ENCODE data around the gene CCR6.
A peak's percentile ranks its signal among the peaks of the same experiment; 100 is the strongest.
"Not testable (repeated sequence)": the region's sequence is repeated elsewhere in the genome, so short reads cannot be mapped to it uniquely, and the experiment has no call there.

The CCR6 gene

DNA sequence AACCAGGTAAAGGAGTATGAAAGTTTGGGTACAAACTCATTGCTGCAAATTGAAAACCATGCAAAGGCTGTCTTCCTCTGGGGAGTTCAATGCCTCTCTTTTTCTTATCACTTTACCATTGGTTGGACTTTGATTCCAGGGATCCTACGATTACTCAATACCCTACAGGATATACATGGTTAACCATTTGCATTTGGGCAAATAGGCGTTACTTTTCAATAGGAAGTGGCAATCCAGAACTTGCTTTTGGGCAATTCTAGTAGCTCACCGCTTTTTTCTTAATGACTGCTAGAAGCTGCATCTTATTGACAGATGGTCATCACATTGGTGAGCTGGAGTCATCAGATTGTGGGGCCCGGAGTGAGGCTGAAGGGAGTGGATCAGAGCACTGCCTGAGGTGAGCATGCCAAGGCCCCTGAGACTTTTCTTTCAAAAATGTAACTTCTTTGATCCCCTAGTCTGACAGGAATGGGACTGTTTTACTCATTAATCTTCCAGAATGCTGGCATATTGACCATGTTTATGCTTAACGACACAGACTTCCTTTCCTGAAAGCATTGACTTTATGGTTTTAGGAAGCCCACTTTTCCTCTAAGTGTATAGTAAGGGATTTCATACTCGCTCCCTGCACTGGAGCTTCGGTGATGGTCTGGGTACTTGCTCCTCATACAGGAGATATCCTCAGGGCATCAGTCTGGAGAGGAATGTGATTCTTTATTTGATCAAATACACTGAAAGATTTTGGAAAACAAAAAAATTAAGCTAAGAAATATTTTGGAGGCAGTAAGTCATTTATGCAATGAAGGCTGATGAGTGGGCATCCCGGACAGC, at the start of gene CCR6:
TSS of gene CCR6 (plus strand) at position 270 of the 831 bp plus-strand sequence. CDS start 13,039 bp downstream, outside the sequence.
- no peak for DNase-seq

DNA sequence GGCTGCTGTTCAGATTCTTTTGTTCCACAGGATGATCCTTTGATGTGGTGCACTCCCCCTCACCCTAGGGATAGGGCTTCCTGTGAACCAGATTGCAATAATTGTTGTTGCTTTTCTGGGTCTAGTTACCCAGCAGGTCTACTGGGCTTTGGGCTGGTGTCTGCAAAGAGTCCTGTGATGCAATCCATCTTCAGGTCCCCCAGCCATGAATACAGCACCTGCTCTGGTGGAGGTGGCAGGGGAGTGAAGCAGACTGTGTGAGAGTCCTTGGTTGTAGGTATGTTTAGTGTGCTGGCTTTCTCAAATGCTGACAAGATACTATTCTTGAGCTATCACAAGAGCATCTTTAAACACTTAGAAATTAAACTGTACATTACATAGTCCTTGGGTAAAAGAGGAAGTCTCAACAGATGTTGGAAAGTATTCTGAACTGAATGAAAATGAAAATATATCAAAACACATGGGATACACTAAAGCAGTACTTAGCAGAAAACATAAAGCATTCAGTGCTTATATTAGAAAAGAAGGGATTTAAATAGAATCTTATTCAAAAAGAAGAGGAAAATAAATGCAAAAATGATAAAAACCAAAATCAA, 49.1 kb upstream of the CCR6 start:
- DNase-seq, result no peak

DNA sequence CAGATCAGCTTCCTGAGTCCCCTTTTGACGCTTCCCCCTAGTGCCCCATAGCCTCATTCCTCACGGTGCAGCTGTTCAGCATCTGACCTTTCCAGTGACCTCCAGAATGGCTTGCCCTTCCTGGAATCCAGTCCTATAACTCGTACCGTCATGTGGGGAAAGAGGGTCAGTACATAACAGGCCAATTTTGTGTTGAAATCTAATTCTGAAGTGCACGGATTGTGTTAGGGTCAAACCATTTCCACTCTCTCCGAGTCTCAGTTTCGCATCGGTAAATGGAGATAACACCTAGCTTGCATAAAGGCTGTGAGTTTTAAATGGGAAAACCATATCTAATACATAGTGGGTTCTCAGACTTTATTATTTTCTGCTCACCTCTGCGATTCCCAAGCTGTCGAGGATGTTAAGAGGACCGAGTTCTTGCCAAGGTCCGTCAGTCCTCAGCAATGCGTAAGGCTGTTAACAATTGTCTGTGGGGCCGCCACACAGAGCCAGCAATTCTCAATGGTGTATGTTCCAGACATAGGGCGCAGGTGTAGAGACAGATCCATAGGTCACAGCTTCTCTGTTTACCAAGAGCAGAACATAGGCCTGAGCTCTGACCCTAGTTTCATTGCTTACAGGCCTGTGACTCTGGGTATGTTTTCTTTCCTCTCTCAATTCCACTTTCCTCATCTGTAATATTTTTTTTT, 45.5 kb upstream of the CCR6 start:
- no peak for DNase-seq

DNA sequence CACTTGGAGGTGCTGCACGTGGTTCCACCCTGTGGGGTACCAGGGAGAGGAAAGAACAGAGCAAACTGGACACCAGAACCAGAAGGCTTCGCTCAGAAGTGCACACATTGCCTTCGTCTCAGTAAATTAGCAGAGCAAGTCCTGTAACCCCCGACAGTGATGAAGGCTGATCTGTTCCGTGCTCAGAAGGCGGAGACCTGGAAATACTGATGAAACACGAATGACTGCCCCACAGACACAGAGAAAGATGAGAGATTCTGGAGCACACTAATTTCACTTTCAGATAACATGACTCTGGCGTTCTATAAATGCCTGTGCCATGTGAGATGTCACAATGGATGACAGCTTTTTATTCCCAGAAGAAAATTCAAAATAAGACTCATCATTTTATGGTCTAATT, 44.2 kb upstream of the CCR6 start:
- DNase-seq, result no peak

DNA sequence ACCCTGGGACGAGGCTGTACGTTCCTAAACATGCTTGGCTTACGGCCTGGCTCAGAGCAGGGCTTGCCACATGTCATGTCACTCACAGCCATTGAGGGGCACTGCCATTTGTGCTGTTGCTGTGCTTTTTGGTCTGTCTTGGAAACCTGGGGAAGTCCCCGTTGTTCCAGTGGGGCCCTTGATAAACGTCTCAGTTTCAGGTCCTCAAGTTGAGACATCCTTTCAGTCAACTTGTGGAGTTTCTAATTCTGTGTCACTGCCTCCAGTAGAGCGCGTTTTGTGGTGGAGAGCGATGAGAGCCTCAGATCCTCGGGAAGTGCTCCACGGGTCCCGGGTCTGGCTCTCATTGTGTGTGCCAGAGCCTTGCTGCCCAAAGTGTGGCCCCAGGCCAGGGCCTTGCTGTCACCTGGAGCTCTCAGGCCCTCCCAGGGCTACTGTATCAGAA, 43.0 kb upstream of the CCR6 start:
- peak; percentile 50 for DNase-seq

DNA sequence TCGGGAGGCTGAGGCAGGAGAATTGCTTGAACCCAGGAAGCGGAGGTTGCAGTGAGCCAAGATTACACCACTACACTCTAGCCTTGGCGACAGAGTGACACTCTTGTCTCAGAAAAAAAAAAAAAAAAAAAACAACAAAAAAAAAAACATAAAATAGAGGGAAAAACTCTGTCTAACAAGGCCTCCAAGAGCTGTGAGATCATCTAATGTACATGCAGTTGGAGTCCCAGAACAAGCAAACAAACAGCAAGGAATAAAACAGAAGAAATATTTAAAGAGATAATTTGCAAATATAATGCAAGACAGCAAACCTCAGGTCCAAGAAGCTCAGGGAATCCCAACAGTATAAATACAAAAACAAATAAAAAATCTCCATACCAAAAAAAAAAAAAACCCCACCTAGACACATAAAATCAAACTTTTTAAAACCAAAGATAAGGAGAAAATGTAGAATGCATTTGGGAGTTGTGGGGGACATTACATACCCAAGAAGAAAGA, 35.0 kb upstream of the CCR6 start:
- DNase-seq, result no peak

DNA sequence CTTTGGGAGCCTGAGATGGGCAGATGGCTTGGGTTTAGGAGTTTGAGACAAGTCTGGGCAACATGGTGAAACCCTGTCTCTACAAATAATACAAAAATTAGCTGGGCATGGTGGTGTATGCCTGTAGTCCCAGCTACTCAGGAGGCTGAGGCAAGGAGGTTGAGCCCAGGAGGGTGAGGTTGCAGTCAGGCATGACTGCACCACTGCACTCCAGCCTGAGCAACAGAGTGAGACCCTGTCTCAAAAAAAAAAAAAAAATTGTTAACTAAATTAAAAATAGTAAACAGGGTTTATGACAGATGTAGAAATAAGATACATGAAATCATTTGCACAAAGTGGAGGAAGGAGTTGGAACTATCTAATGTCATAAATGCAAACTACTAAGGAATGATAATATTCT, 34.2 kb upstream of the CCR6 start:
- not testable (repeated sequence) for DNase-seq

DNA sequence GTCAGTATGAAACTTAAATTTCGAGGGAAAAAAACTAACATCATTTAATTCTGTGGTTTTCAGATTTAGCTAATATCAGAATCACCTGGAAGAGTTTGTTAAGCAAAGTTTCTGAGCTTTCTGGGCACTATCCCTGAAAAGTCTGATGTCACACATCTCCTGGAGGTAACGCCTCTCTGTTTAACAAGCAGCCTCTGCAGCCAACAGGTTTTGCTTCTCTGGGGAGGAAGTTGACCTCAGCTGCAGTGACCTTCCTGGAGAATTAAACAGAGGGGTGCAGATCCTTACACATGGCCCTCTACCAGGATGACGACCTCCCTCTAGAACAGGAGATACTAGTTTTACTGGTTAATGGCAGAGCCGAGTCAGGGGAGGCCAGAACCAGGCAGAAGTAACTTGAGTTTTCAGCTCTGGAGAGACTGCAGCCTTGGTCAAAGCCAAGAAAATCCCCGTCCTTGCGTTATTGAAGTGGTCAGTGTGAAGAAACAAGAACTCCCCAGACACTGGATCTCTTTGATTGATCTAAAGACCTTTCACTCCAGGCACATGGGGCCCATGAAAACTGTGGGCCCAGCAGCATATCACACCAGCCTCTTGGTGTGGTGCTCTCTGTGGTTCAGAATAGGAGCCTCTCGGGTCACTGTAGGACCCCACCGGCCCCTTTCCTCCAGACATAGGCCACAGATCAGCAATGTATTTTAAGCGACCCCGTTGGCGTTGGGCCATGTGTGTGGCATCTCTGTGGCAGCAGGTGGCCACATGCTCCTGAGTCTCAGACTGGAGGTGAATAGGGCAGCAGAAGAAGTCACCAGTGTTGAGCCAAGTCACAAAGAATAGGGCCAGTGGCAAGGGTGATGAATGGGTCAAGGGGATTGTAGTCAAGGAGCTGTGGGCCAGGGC, 33.4 kb upstream of the CCR6 start:
- DNase-seq, result no peak

DNA sequence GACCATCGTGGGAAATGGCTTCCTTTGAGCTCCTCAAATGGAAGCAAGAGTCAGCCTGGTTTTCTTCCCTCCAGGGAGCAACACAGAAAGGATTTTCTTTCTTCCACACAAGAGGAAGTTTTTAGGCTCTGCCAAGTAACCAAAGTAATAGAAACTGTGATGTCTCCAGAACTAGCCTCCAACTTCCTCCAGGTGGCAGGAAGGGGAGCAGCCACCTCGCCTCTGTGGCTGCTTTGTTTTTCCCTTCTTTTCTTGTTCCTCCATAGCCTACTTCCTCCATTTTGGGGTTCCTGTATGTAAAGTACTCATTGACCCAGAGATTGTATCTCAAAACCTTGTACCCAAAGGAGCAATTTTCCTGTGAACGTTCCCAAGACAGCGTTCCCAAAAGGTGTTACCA, 32.7 kb upstream of the CCR6 start:
- DNase-seq, result no peak

DNA sequence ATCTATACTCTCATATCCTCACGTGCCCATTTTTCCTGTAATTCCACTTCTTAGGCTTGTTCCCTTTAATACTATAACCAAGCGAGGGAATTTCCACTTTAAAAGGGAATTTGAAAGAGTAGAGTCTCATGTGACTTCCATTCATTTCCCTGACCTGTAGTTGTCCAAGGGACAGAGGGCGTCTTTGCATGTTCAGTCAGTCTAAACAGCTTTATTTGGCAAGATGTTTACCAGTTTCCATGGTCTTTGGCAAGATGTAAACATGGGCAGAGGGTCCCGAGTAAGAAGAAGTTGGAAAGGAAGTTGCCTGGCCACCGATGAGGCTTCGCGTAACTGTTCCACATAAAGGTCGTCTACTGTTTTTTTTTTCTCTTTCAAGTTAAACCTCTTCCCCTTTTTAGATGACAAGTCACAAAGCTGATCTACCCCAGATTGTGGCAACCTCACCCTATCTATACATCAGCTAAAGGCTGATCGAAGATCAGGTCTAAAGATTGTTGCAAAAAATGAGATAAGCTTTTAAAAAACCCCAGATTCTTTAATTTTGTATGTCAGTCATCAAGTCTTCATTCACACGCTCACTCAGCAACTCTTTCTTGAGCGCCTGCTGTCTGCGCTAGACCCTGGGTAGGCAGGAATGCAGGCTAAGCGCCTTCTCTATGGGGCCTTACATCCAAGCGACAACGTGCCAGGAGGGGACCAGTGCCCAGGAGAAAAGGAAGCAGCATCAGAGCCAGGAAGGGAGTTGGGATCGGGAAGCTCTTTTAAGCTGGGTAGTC, 31.7 kb upstream of the CCR6 start:
- no peak for DNase-seq

DNA sequence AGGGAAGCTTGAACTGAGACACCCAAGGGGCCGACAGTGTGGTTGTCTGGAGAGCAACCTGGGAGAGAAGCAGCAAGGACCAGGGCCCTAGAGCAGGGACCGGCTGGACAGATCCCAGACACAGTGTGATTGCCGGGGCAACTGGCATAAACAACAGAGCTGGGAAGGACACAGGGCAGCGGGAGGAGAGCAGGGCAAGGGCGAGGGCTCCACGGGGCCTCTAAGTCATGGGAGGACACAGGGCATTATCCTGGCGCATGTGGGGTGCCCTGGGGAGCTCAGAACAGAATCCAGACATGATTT, 31.1 kb upstream of the CCR6 start:
- no peak for DNase-seq

DNA sequence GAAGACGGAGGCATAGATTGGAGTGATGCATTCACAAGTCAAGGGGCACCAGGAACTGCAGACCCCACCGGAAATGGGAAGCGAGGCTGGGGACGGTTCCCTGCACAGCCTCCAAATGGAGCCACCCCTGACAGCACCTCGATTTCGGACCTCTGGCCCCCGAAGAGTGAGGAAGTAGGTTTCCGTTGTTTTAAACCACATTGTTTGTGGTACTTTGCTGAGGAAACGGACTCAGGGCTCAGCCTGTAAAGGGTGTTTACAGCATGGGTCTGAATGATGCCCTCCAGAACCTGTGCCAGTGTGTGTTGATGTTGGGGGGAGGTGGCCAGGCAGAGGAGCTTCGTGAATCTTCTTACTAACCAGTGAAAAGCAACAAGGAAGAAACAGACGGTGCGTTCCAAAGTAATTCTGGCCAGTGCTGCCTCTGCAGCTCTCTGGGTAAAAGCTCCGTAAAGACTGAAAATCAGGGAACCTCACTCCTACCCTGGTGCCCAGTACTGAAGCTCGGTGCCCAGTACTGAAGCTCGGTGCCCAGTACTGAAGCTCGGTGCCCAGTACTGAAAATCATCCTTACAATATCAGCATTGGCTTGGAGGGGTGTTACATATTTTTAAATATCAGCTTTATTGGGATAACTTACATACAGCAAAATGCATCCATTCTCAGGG, 30.1 kb upstream of the CCR6 start:
- no peak for DNase-seq

DNA sequence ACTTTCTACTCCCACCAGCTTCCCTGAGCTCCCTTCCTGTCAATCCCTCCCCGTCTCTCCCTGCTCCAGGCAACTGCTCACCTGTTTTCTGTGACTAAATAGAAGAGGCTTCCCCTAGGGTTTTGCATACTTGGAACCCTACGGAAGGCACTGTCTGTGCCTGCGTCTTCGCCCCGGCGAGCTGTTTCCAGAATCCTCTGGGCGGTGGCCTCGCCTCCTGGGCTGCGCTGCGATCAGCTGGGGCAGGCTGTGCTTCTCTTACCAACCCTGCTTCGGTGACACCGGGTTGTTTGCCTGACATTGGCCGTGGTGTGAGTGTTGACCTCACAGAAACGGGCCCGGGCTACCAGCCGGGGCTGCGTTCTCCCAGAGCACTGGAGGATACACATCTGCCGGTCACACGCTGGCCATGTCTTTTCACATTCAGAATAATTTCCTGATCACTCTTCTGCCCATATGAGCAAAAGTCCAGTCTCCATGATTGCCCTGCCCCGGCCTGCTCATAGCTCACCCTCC, 29.4 kb upstream of the CCR6 start:
- no peak for DNase-seq

DNA sequence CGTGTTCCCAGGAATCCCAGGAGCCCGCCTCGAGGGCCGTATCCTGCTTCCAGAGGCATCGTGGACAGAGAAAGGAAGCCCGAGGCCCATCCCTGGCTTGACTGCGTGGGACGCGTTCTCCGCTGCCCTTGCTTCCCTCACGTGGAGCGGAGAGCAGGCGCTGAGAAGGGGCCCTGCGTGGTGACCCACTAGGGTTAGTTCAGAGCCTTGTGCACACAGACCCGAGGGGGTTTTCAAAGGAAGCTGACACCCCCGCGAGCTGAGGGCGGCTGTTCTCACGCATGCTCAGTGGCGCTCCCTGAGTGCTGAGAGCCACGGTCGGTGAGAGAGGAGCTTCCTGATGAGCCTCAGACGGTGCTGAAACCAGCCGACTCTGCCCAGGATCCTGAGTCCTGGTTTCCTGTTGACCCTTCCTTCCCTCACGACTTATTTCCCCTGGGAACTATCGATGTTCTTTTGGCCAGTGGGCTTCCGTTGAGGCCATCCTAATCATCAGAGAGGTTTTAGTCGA, 28.9 kb upstream of the CCR6 start:
- peak; percentile 60 for DNase-seq

DNA sequence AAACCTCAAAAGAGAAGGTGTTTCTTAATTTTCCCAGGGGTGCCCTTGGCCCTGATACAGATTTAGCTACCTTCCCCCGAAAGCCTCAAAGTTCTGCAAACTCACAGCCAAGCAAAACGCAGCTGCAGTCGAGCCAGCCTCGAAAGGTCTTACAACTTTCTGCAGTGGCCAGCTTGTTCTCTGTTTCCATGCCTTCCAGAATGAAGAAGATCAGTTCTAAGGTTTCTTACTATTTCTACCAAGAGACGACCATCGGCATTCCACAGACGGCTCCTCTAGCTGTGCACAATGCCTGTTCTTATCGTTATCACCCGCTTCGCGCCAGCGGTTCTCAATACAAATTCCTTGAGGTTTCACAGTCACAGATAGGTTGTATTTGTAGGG, 28.5 kb upstream of the CCR6 start:
- DNase-seq, result no peak

DNA sequence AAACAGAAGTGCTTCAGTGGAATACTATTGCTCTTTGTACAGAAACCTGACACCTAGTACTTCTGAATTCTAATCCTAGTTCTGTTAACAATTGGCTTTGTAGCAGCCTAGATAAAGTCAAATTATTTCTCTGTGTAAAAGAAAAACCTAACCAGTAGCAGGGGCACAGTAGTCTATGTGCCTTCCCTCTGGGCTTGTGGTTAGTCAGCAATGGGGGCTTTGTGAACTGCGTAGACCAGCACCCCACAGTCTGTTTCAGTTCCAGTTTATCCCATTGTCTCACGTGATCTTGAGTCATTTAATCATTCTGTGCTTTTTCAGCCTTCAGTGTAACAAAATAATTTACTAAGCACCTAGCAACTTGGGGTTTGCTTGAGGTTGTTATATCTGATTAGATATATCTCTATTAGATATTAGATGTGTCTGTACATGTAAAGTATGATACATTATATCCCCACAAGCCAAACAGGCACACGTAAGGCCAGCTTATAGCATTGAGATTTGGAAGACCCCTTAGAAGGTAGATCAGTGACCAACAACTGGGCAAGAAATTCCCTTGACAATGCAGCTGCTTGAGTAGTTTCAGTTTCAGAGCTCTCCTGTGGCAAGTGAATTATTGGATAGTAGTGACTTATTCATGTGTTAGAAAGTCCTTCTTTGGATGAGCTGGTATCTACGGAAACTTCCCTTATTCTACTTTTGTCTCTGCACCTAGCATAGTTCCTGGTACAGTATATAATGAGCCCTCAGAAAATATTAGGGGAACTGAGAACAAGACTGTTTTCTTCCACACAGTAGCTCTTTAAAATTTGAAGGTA, 27.9 kb upstream of the CCR6 start:
- DNase-seq, result no peak

DNA sequence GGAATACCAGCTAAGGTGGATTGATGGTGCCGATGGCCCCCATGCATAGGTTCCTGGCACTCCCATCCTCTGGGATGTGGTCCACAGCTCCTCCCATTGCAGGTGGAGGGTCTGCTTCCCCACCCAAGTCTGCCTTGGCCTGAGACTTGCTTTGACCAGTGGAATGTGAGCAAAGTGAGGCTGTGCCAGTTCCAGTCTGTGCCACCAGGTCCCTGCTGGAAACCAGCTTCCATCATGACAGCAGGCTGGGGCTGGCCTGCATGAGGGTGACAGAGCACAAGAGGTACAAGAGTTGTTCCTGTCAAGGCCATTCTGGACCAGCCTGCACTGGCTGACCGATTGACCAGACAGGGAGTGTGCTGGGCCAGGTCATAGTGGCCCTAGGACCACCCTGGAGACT, 27.0 kb upstream of the CCR6 start:
- DNase-seq, result no peak

DNA sequence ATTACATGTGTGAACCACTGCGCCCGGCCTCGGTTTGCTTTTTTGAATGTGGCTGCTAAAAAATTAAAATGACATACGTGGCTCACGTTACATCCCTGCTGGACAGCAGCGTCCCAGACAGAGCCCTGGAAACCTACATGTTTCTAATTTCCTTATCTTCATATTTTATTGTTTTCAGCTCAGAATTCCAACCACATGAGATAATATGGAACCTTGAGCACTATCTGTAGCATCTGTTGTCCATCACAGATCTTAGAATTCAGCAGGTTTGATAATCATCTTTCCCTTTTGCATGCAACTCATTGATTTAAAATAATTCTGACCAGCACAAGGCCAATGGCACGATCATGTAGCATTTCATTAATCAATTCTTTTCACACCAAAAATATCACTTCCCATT, 25.9 kb upstream of the CCR6 start:
- DNase-seq, result no peak

DNA sequence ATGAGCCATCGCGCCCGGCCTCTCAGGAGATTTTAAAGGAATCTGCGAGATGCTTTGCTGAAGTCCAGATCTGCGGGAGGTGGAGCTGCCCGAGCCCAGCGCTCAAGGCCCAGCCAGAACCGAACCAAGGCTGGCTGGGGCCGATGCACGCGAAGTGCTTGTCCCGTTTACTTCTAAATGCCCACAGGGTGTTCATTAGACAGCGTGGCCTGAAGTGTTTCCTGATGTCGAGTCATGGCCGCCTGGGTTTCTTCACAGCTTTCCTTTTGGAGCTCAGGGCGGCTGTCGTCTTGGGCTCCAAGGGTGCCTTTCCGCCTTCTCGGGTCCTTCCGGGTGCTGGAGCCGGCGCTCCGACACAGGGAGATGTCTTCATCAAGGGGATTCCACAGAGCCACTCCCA, 25.1 kb upstream of the CCR6 start:
- DNase-seq, result no peak

DNA sequence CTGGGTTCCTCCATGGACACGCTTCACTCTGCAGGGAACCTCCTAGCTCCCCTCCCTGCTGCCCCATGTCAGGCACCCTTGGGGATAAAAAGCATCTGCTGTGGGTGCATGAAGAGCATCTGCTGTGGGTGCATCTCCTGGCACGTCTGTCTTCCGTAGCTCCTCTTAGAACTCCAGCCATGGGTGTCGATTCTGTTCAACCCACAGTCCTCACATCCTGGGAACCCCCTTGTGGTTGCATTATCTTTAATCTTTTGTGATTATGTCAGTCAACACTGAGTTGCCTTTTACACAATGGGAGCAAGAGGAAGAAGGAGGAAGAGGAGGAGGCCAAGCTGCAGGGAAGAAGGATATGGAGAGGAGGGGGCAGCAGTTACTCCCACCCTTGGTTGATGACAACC, 24.1 kb upstream of the CCR6 start:
- DNase-seq, result no peak

All from activated T-cell treated with anti-CD3 and anti-CD28 coated beads, Interleukin-2, amount 50 U/mL, for 1 hour (primary cell).